HEK293 (cell line): ENCODE results near the gene CCDC149.

Source experiments
- CTCF ChIA-PET: fragments of 350-600 bp; formaldehyde crosslinking; extraction: SDS; loops from one replicate; lab custom pipeline; 2021; ENCODE audit warnings: antibody characterized with exemption; lab: Yijun Ruan, JAX
- POLR2A ChIA-PET: fragments of 300-600 bp; formaldehyde crosslinking; extraction: SDS; loops from one replicate; lab custom pipeline; 2020; ENCODE audit warnings: antibody characterized with exemption, inconsistent platforms; lab: Yijun Ruan, JAX
- H3K27ac ChIP-seq: fragments of 200-500 bp; sonication (Bioruptor generic); 2 replicates; pipeline ENCODE4 v1.5.1; 2014; ENCODE audit warnings: low read depth, low read length, control low read depth, inconsistent platforms; ENCODE audit errors: extremely low read depth
- H3K36me3 ChIP-seq, 2 experiments: fragments of 200-500 bp in 1 of 2; sonication (Bioruptor generic) in 1 of 2; 1 replicate in 1 of 2; 2 replicates in 1 of 2; pipeline ENCODE4 v1.5.1; 2014 to 2017; ENCODE audit warnings: inconsistent platforms in 2 of 2, low read length in 2 of 2; ENCODE audit not compliant: control insufficient read depth in 2 of 2, insufficient read depth in 1 of 2
- H3K4me1 ChIP-seq: fragments of 200-500 bp; sonication (Bioruptor generic); 2 replicates; pipeline ENCODE4 v1.5.1; 2014; ENCODE audit warnings: mild to moderate bottlenecking, low read length, inconsistent platforms; ENCODE audit not compliant: control insufficient read depth, insufficient read depth
- H3K4me3 ChIP-seq: 2 replicates; pipeline ENCODE4 v1.5.1; 2011; ENCODE audit warnings: low read depth, mild to moderate bottlenecking, control low read depth, low read length, moderate library complexity
- H3K9me3 ChIP-seq: fragments of 200-500 bp; sonication (Bioruptor generic); 2 replicates; pipeline ENCODE4 v1.5.1; 2014; ENCODE audit warnings: low read depth, low read length, inconsistent platforms; ENCODE audit not compliant: control insufficient read depth, insufficient read depth
- BCL11A ChIP-seq: fragments of 450-650 bp; formaldehyde crosslinking; IDR thresholded peaks from 2 replicates; pipeline ENCODE4 v1.5.1; 2016; ENCODE audit warnings: low read depth, missing biosample characterization, missing genetic modification characterization
- GLI2 ChIP-seq: fragments of 450-650 bp; formaldehyde crosslinking; IDR thresholded peaks from 2 replicates; pipeline ENCODE4; 2017; ENCODE audit warnings: missing biosample characterization, missing genetic modification characterization, low read depth, borderline replicate concordance
- KLF7 ChIP-seq: fragments of 450-650 bp; formaldehyde crosslinking; IDR thresholded peaks from 2 replicates; pipeline ENCODE4 v1.5.1; 2016; ENCODE audit warnings: missing biosample characterization, missing genetic modification characterization, borderline replicate concordance
- KLF9 ChIP-seq: fragments of 450-650 bp; formaldehyde crosslinking; IDR thresholded peaks from 2 replicates; pipeline ENCODE4 v1.5.1; 2016; ENCODE audit warnings: missing biosample characterization, missing genetic modification characterization, low read depth
- RBAK ChIP-seq: fragments of 450-650 bp; formaldehyde crosslinking; IDR thresholded peaks from 2 replicates; pipeline ENCODE4 v1.5.1; 2016; ENCODE audit warnings: missing biosample characterization, missing genetic modification characterization
- SP7 ChIP-seq: fragments of 450-650 bp; formaldehyde crosslinking; IDR thresholded peaks from 2 replicates; pipeline ENCODE4 v1.5.1; 2016; ENCODE audit warnings: missing biosample characterization, missing genetic modification characterization
- ZFP3 ChIP-seq: fragments of 450-650 bp; formaldehyde crosslinking; IDR thresholded peaks from 2 replicates; pipeline ENCODE4 v1.5.1; 2016; ENCODE audit warnings: low read depth, missing biosample characterization, missing genetic modification characterization
- ZNF146 ChIP-seq: fragments of 450-650 bp; formaldehyde crosslinking; IDR thresholded peaks from 2 replicates; pipeline ENCODE4 v1.5.1; 2016; ENCODE audit warnings: missing biosample characterization, missing genetic modification characterization
- ZNF221 ChIP-seq: fragments of 450-650 bp; formaldehyde crosslinking; IDR thresholded peaks from 2 replicates; pipeline ENCODE4 v1.5.1; 2017; ENCODE audit warnings: missing biosample characterization, missing genetic modification characterization, borderline replicate concordance
- ZNF24 ChIP-seq: fragments of 450-650 bp; formaldehyde crosslinking; IDR thresholded peaks from 2 replicates; pipeline ENCODE4 v1.5.1; 2016; ENCODE audit warnings: missing biosample characterization, missing genetic modification characterization
- ZNF274 ChIP-seq, 2 experiments: fragments of 200-500 bp in 1 of 2; fragments of 450-650 bp in 1 of 2; sonication (Bioruptor generic) in 1 of 2; formaldehyde crosslinking in 1 of 2; IDR thresholded peaks; 2 replicates each; pipeline versions ENCODE4 v1.5.1 to v1.6.1; 2014 to 2016; ENCODE audit warnings: borderline replicate concordance in 1 of 2, inconsistent platforms in 1 of 2, low read length in 1 of 2, missing biosample characterization in 1 of 2, missing genetic modification characterization in 1 of 2
- ZNF341 ChIP-seq: fragments of 450-650 bp; formaldehyde crosslinking; IDR thresholded peaks from 2 replicates; pipeline ENCODE4; 2016; ENCODE audit warnings: low read depth, missing biosample characterization, missing genetic modification characterization
- ZNF37A ChIP-seq: fragments of 450-650 bp; IDR thresholded peaks from 2 replicates; pipeline ENCODE4 v1.5.1; 2018; ENCODE audit warnings: missing biosample characterization, missing genetic modification characterization
- ZNF423 ChIP-seq: fragments of 450-650 bp; formaldehyde crosslinking; IDR thresholded peaks from 2 replicates; pipeline ENCODE4 v1.5.1; 2016; ENCODE audit warnings: missing biosample characterization, missing genetic modification characterization
- ZNF48 ChIP-seq: fragments of 450-650 bp; formaldehyde crosslinking; IDR thresholded peaks from 2 replicates; pipeline ENCODE4 v1.5.1; 2016; ENCODE audit warnings: missing biosample characterization, missing genetic modification characterization
- ZNF521 ChIP-seq: fragments of 450-650 bp; formaldehyde crosslinking; IDR thresholded peaks from 2 replicates; pipeline ENCODE4 v1.5.1; 2017; ENCODE audit warnings: missing biosample characterization, mild to moderate bottlenecking, missing genetic modification characterization
- ZNF529 ChIP-seq: fragments of 450-650 bp; formaldehyde crosslinking; IDR thresholded peaks from 2 replicates; pipeline ENCODE4 v1.5.1; 2017; ENCODE audit warnings: missing genetic modification characterization, missing biosample characterization; ENCODE audit not compliant: insufficient replicate concordance
- ZNF621 ChIP-seq: fragments of 450-650 bp; formaldehyde crosslinking; IDR thresholded peaks from 2 replicates; pipeline ENCODE4 v1.5.1; 2017; ENCODE audit warnings: missing biosample characterization, missing genetic modification characterization
- ZNF626 ChIP-seq: fragments of 450-650 bp; sonication (Bioruptor Pico); formaldehyde crosslinking; IDR thresholded peaks from 2 replicates; pipeline ENCODE4 v1.5.1; 2018; ENCODE audit warnings: missing biosample characterization, missing genetic modification characterization, inconsistent platforms
- ZNF639 ChIP-seq: fragments of 450-650 bp; formaldehyde crosslinking; IDR thresholded peaks from 2 replicates; pipeline ENCODE4 v1.5.1; 2016; ENCODE audit warnings: missing biosample characterization, missing genetic modification characterization
- ZNF843 ChIP-seq: fragments of 450-650 bp; formaldehyde crosslinking; IDR thresholded peaks from 2 replicates; pipeline ENCODE4 v1.5.1; 2016; ENCODE audit warnings: missing biosample characterization, missing genetic modification characterization
- ZSCAN23 ChIP-seq: fragments of 450-650 bp; formaldehyde crosslinking; IDR thresholded peaks from 2 replicates; pipeline ENCODE4 v1.5.1; 2016; ENCODE audit warnings: missing biosample characterization, missing genetic modification characterization
- TF ChIP-seq, protein P1 (sequence below): fragments of 450-650 bp; formaldehyde crosslinking; IDR thresholded peaks from 2 replicates; pipeline ENCODE4 v1.5.1; 2017; ENCODE audit warnings: missing biosample characterization, missing genetic modification characterization
- TF ChIP-seq, protein P2 (sequence below): fragments of 450-650 bp; formaldehyde crosslinking; IDR thresholded peaks from 2 replicates; pipeline ENCODE4 v1.5.1; 2016; ENCODE audit warnings: missing biosample characterization, missing genetic modification characterization

CCDC149 gene

DNA sequence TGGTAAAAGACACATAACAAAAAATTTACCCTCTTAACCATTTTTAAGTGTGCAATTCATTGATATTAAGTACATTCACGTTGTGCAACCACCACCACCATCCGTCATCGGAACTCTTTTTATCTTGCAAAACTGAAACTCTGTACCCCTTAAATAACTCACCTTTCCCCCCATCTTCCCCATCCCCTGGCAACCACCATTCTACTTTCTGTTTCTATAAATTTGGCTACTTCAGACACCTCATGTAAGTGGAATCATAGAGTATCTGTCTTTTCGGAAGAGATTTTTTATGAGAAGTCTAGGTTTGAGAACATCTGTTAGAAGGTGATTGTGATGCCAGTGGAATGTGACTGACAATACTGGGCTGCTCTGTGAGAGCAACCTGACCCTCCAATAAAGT, 39.8 kb upstream of the CCDC149 start:
- no peaks in the 10 kb centered on the region for H3K9me3 ChIP-seq
- no peak overlapping the region for H3K4me3 ChIP-seq
- CTCF ChIA-PET: no interaction called here
- POLR2A ChIA-PET: no interaction called here
- no peaks in the 10 kb centered on the region for H3K4me1 ChIP-seq
- H3K36me3 ChIP-seq: no peaks in the 10 kb centered on the region
- TF ChIP-seq ZNF48 (tag by site-specific recombination) (no peak), ZNF146 (tag by site-specific recombination) (no peak), ZSCAN23 (tag by site-specific recombination) (no peak), ZNF341 (no peak), KLF7 (tag by site-specific recombination) (no peak), GLI2 (no peak), ZNF521 (no peak), ZFP3 (tag by site-specific recombination) (no peak), ZNF843 (tag by site-specific recombination) (no peak), ZNF274 (IDR thresholded peaks at IDR 0.05; ENCODE audit: low read length) (no peak), ZNF274 (tag by site-specific recombination; IDR thresholded peaks at IDR 0.05; ENCODE audit: borderline replicate concordance) (no peak), ZNF221 (no peak)
- TF ChIP-seq, protein P1, sequence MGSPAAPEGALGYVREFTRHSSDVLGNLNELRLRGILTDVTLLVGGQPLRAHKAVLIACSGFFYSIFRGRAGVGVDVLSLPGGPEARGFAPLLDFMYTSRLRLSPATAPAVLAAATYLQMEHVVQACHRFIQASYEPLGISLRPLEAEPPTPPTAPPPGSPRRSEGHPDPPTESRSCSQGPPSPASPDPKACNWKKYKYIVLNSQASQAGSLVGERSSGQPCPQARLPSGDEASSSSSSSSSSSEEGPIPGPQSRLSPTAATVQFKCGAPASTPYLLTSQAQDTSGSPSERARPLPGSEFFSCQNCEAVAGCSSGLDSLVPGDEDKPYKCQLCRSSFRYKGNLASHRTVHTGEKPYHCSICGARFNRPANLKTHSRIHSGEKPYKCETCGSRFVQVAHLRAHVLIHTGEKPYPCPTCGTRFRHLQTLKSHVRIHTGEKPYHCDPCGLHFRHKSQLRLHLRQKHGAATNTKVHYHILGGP (tag by site-specific recombination): no peak
- TF ChIP-seq, protein P2, sequence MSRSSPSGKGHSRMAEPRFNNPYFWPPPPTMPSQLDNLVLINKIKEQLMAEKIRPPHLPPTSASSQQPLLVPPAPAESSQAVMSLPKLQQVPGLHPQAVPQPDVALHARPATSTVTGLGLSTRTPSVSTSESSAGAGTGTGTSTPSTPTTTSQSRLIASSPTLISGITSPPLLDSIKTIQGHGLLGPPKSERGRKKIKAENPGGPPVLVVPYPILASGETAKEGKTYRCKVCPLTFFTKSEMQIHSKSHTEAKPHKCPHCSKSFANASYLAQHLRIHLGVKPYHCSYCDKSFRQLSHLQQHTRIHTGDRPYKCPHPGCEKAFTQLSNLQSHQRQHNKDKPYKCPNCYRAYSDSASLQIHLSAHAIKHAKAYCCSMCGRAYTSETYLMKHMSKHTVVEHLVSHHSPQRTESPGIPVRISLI (tag by site-specific recombination): no peak
- no peak overlapping the region for H3K27ac ChIP-seq

- Histone ChIP-seq H3K4me1 (no peaks in the 10 kb centered on the region), H3K27ac (no peak overlapping the region)
- POLR2A ChIA-PET: no interaction called here
- TF ChIP-seq ZNF639 (tag by site-specific recombination): no peak
- no peak for TF ChIP-seq ZNF24 (tag by site-specific recombination)
- TF ChIP-seq SP7 (tag by site-specific recombination): no peak
- no peak for TF ChIP-seq ZNF621 (tag by site-specific recombination)
- TF ChIP-seq ZNF423: no peak
- no peak for TF ChIP-seq ZNF37A (tag by site-specific recombination)
- TF ChIP-seq ZNF626 (tag by site-specific recombination): no peak
- TF ChIP-seq, all 188 proteins: peak for 0
- Histone ChIP-seq H3K9me3 (no peaks in the 10 kb centered on the region), H3K36me3 (no peaks in the 10 kb centered on the region), H3K4me3 (no peak overlapping the region)
- CTCF ChIA-PET: no interaction called here
These were observed 37.1 kb upstream of the CCDC149 start for GRCh38 chr4:24949970-24950369.

GRCh38 chr4:24937917-24938281, 25.1 kb upstream of the CCDC149 start:
- Histone ChIP-seq H3K4me1 (no peaks in the 10 kb centered on the region), H3K9me3 (no peaks in the 10 kb centered on the region), H3K36me3 (no peaks in the 10 kb centered on the region), H3K4me3 (no peak overlapping the region), H3K27ac (no peak overlapping the region)
- ChIA-PET CTCF (no interaction called here), POLR2A (no interaction called here)
- TF ChIP-seq KLF9 (tag by site-specific recombination): no peak
- TF ChIP-seq ZNF529 (tag by site-specific recombination): no peak
- no peak for TF ChIP-seq BCL11A
- TF ChIP-seq RBAK (tag by site-specific recombination): no peak
